Measurements from ENCODE around the gene PRCC. TPM values are rescaled to one million over a fixed set of nuclear protein-coding genes. Genes with fewer than 3 reads are reported as not detected.
A peak's percentile ranks its signal among the peaks of the same experiment; 100 is the strongest.

The PRCC gene
- total RNA-seq, 1 experiment from 2014 or later: 103 TPM

DNA sequence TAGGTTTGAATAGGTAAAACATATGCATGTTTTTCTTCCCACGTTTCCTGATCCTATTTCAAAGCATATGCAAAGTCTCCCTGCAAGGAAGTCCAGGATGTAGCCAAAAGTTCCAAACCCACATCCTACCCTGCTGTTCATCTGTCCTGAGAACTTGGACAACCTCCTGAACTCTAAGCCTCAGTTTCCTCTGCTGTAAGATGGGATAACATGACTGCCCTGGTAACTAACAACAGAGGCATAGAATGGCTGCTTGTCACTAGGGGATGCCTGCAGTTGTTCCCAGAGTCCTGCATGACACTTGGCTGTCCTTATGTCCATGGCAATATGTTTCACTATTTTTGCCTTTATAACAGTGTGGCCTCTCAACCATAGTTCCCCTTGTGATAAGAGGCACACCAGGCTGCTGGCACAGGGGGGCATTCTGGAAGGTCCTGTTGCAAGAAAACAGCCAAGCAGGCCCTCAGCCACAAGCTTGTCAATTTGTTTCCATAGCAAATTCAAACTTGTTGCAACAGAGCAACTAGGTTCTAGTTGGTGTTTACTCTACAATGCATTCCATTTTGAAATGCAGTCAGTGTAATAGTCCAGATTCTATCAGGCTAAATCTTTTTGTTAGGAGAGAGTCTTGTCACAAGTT, 14.4 kb upstream of the PRCC start:
- Histone ChIP-seq H3K4me3 (ENCODE audit: low read length) (peak overlapping the region; percentile 86), H3K79me2 (ENCODE audit: low read length) (peaks cover 50% of the 10 kb centered on the region), H3K27me3 (ENCODE audit: low read length) (no peaks in the 10 kb centered on the region), H3K36me3 (ENCODE audit: low read depth, low read length) (peaks cover 5% of the 10 kb centered on the region; the same call in 1 of the 2 replicates), H2AFZ (ENCODE audit: low read length) (no peak overlapping the region), H3K27ac (ENCODE audit: low read length) (no peak overlapping the region), H3K9me2 (replicated peaks; ENCODE audit: low read length) (no peaks in the 10 kb centered on the region), H3F3A (ENCODE audit: low read length, unreplicated experiment) (no peaks in the 10 kb centered on the region), H4K20me1 (ENCODE audit: low read length) (no peaks in the 10 kb centered on the region), H3K4me1 (ENCODE audit: insufficient read depth, low read length) (peaks cover 33% of the 10 kb centered on the region), H3K4me2 (ENCODE audit: low read length) (peak overlapping the region; percentile 88), H3K9ac (ENCODE audit: low read length) (no peak overlapping the region), H3K9me3 (ENCODE audit: low read length) (no peaks in the 10 kb centered on the region)
- DNase-seq (no peak), ATAC-seq (no peak)
- intact Hi-C loops (cut with micrococcal nuclease): loop anchor here (1.0 kb wide), 1 partner anchor 14 kb away; the partner anchor contains the start of gene PRCC
- no peak for TF ChIP-seq EZH2 (IDR thresholded peaks at IDR 0.05; ENCODE audit: low read length, unreplicated experiment)
- TF ChIP-seq, protein P1, sequence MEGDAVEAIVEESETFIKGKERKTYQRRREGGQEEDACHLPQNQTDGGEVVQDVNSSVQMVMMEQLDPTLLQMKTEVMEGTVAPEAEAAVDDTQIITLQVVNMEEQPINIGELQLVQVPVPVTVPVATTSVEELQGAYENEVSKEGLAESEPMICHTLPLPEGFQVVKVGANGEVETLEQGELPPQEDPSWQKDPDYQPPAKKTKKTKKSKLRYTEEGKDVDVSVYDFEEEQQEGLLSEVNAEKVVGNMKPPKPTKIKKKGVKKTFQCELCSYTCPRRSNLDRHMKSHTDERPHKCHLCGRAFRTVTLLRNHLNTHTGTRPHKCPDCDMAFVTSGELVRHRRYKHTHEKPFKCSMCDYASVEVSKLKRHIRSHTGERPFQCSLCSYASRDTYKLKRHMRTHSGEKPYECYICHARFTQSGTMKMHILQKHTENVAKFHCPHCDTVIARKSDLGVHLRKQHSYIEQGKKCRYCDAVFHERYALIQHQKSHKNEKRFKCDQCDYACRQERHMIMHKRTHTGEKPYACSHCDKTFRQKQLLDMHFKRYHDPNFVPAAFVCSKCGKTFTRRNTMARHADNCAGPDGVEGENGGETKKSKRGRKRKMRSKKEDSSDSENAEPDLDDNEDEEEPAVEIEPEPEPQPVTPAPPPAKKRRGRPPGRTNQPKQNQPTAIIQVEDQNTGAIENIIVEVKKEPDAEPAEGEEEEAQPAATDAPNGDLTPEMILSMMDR (conservative IDR thresholded peaks at IDR 0.05; ENCODE audit: low read depth, low read length): no peak
- TF ChIP-seq EZH2phosphoT487 (IDR thresholded peaks at IDR 0.05; ENCODE audit: borderline replicate concordance, low read length): no peak
- ChIA-PET CTCF (no interaction called here), POLR2A (ENCODE audit: unreplicated experiment) (interaction anchor here (0.6 kb wide), 1 partner anchor 820 kb away, joined by 6 read pairs; no protein-coding TSS in a partner anchor)
- BruUV-seq (replicated peaks): no TSS peak

DNA sequence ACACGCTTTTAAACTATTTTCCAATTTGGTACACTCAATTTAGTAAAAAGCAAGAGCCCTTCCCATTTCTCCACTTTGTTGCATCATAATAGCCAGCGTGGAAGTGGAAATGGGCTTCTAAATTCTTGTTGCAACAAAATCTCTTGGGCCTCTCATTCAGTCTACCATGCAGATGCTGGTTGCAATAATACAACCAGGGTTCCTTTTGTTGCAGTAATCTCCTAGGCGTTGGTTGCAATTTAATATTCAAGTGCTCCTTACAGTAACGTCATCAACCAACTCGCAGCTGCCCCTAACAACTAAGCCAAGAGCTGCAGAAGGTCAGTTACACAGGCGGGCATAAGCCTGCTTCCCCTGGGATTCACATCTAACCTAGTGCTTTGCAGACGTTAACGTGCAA, 13.1 kb upstream of the PRCC start:
- Histone ChIP-seq H3K36me3 (ENCODE audit: low read depth, low read length) (peaks cover 3% of the 10 kb centered on the region; the same call in 1 of the 2 replicates), H3K4me1 (ENCODE audit: insufficient read depth, low read length) (peaks cover 20% of the 10 kb centered on the region), H3F3A (ENCODE audit: low read length, unreplicated experiment) (no peaks in the 10 kb centered on the region), H3K79me2 (ENCODE audit: low read length) (peaks cover 37% of the 10 kb centered on the region), H3K27me3 (ENCODE audit: low read length) (no peaks in the 10 kb centered on the region), H3K4me3 (ENCODE audit: low read length) (no peak overlapping the region), H4K20me1 (ENCODE audit: low read length) (no peaks in the 10 kb centered on the region), H3K9me2 (replicated peaks; ENCODE audit: low read length) (no peaks in the 10 kb centered on the region), H3K4me2 (ENCODE audit: low read length) (no peak overlapping the region), H3K9me3 (ENCODE audit: low read length) (no peaks in the 10 kb centered on the region), H3K9ac (ENCODE audit: low read length) (no peak overlapping the region), H2AFZ (ENCODE audit: low read length) (no peak overlapping the region), H3K27ac (ENCODE audit: low read length) (no peak overlapping the region)
- no TSS peak for BruUV-seq (replicated peaks)
- ATAC-seq: no peak
- TF ChIP-seq EZH2phosphoT487 (IDR thresholded peaks at IDR 0.05; ENCODE audit: borderline replicate concordance, low read length): no peak
- no peak for TF ChIP-seq EZH2 (IDR thresholded peaks at IDR 0.05; ENCODE audit: low read length, unreplicated experiment)
- TF ChIP-seq, protein P1 (conservative IDR thresholded peaks at IDR 0.05; ENCODE audit: low read depth, low read length): no peak
- DNase-seq: no peak
- intact Hi-C loops (cut with micrococcal nuclease): no loop called here
- POLR2A ChIA-PET (ENCODE audit: unreplicated experiment): no interaction called here
- CTCF ChIA-PET: no interaction called here

DNA sequence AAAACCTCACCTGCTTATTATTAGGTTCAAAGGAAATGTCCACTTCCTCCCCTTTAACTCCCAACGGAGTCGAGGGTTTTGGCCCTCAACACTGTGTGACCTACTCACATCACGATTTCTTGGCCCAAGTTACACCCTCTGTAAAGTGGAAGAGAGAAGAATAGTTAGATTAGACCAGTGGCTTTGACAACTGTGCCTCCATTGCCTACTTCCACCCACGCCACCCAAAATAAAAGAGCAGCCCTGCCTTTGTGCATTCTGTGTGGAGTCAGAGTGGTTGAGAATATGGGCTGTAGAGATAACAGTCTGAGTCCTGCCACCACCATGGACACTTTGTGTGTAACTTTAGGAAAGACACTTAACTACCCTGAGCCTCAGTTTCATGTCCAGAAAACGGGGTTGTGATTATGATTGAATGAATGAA, 11.8 kb upstream of the PRCC start:
- no peak overlapping the region for H3K4me2 ChIP-seq (ENCODE audit: low read length)
- H3K79me2 ChIP-seq (ENCODE audit: low read length): peaks cover 24% of the 10 kb centered on the region
- intact Hi-C loops (cut with micrococcal nuclease): no loop called here
- TF ChIP-seq EZH2 (IDR thresholded peaks at IDR 0.05; ENCODE audit: low read length, unreplicated experiment) (no peak), EZH2phosphoT487 (IDR thresholded peaks at IDR 0.05; ENCODE audit: borderline replicate concordance, low read length) (no peak)
- TF ChIP-seq, protein P1 (conservative IDR thresholded peaks at IDR 0.05; ENCODE audit: low read depth, low read length): no peak
- H3K9me3 ChIP-seq (ENCODE audit: low read length): no peaks in the 10 kb centered on the region
- no peak overlapping the region for H3K27ac ChIP-seq (ENCODE audit: low read length)
- no peak overlapping the region for H3K9ac ChIP-seq (ENCODE audit: low read length)
- H3K27me3 ChIP-seq (ENCODE audit: low read length): no peaks in the 10 kb centered on the region
- H3K4me3 ChIP-seq (ENCODE audit: low read length): no peak overlapping the region
- no peaks in the 10 kb centered on the region for H3K9me2 ChIP-seq (replicated peaks; ENCODE audit: low read length)
- no TSS peak for BruUV-seq (replicated peaks)
- no peak for DNase-seq
- H4K20me1 ChIP-seq (ENCODE audit: low read length): no peaks in the 10 kb centered on the region
- no peak overlapping the region for H2AFZ ChIP-seq (ENCODE audit: low read length)
- peaks cover 10% of the 10 kb centered on the region for H3K4me1 ChIP-seq (ENCODE audit: insufficient read depth, low read length)
- no peak for ATAC-seq
- CTCF ChIA-PET: no interaction called here
- no peaks in the 10 kb centered on the region for H3F3A ChIP-seq (ENCODE audit: low read length, unreplicated experiment)
- POLR2A ChIA-PET (ENCODE audit: unreplicated experiment): no interaction called here
- no peaks in the 10 kb centered on the region for H3K36me3 ChIP-seq (ENCODE audit: low read depth, low read length)
